SKM-1 (cell line): ENCODE measurements around the gene ZNF768.
"Not testable (repeated sequence)": the region's sequence is repeated elsewhere in the genome, so short reads cannot be mapped to it uniquely, and the experiment has no call there.

ENCODE experiments used
- DNase-seq: peaks from one replicate; lab custom pipeline; 2025; ENCODE audit not compliant: unreplicated experiment; lab: John Stamatoyannopoulos, UW

ZNF768 gene

DNA sequence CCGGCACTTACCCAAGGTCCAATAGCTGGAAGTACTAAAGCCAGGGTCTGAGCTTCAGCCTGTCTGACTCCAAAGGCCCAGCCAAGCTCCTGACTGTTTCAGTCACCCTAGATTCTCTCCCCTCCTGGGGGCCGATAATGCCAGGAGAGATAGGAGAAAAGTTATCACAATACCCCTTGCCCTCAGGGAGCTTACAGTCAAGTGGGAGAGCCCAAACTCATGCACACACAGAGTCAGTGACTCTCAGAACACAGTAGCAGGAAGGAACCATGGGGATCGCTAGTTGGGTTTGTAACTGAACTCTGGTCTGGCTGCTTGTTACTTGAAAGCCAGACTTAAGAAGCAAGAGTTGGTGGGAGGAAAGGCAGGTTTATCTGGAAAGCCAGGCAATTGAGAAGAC lies 14.9 kb downstream of the ZNF768 start:
- DNase-seq = no peak

DNA sequence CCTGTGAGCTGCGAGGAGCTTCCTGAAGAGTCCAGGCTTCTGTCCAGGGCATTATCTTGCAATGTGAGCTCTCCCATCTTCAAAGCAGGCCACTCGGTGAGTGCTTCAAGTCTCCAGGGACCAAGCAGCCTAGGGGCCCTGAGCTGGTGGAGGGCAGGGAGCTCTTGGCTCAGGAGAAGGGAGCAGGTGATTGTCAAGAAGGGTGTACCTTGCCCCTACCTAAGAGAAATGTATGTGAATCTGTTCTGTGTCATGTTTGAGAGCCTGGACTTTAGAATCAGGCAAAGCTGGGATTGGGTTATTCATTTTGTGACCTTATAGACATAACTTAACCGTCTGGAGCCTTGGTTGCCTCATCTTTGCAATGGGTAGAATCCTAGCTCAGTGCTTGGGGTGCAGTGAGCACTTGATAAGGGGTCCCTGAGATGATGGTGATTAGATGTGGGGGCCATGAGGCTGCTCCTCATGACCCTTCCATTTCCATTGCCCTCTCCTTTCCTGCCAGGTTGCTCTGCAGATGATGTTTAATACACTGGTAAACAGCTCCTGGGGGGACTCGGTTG lies 15.9 kb downstream of the ZNF768 start:
- no peak for DNase-seq

- no peak for DNase-seq
Measured at GRCh38 chr16:30509081-30509765, 17.1 kb downstream of the ZNF768 start.

- no peak for DNase-seq
Measured at GRCh38 chr16:30503403-30504296, 22.7 kb downstream of the ZNF768 start.

- DNase-seq = no peak
Measured at GRCh38 chr16:30499284-30499683, 27.1 kb downstream of the ZNF768 start.

GRCh38 chr16:30494709-30495108 lies 31.7 kb downstream of the ZNF768 start:
- DNase-seq = no peak

DNA sequence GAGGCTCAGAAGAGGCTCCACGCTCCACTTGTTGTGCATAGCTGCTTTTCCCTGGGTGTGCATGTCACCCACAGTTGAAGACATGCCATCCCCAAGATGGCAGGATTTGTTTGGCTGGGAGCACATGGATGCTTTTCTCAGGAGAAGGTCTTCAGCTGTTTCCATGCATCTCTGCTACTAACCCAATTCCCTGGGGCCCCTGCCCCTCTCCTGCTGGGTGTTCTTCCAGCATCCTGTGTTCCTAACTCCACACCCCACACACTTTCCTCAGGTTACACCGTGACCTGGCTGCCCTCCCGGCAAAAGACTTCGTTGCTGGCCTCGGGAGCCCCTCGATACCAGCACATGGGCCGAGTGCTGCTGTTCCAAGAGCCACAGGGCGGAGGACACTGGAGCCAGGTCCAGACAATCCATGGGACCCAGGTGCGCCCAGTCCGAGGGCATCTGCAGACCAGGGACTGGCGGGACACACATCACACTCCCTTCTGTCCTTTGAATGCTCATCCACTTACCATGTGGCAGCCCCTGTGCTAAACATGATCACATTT lies 32.4 kb downstream of the ZNF768 start:
- no peak for DNase-seq

DNA sequence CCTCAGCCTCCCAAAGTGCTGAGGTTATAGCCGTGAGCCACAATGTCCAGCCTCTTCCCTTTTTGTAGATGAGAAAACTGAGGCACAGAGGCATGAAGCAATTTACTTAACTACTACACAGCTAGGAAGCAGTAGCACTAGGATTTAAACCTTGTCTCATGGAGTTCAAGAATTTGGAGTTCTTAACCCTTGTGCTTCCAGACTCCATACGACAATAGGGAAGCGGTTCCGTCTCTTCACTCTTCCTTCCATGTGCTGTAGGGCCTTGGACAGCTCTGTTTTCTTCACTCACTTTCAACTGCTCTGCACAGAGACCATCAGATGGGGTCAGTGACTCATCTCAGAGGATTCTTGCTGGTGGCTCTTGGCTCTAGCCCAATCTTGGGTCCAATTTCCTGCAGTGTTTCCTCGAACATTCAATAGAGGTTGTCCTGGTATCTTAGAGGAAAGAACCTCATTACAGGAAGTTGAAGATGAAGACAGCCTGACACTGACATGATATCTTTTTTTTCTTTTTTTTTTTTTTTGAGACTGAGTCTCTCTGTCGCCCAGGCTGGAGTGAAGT lies 34.5 kb downstream of the ZNF768 start:
- no peak for DNase-seq

- no peak for DNase-seq
Measured at GRCh38 chr16:30491229-30491628, 35.1 kb downstream of the ZNF768 start.

- no peak for DNase-seq
Measured at GRCh38 chr16:30490210-30490609, 36.2 kb downstream of the ZNF768 start.

GRCh38 chr16:30488764-30489605 lies 37.4 kb downstream of the ZNF768 start:
- DNase-seq = no peak

DNA sequence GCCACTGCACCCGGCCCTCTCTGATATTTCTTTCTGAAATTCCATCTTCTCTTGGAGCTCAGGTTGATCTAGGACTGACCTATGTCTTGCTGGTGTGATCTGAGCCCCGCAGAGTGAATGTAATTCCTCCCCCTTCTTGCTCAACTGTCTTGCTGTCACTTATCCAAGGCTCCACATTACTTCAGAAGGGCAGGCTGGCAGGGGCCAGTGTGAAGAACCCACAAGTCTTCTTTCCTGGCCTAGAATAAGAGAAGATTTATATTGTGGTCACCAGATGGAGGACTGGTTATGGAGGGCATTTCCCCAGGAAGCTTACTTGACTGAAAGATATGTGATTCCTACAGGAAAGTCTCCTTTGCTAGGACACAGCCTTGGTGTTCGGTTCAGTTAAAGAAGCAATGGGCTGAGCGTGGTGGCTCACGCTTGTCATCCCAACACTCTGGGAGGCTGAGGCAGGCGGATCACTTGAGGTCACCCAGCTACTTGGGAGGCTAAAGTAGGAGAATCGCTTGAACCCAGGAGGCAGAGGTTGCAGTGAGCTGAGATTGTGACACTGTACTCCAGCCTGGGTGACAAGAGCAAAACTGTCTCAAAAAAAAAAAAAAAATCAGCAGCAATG lies 40.4 kb downstream of the ZNF768 start:
- no peak for DNase-seq

- DNase-seq = no peak
Measured at GRCh38 chr16:30484887-30485286, 41.5 kb downstream of the ZNF768 start.

DNA sequence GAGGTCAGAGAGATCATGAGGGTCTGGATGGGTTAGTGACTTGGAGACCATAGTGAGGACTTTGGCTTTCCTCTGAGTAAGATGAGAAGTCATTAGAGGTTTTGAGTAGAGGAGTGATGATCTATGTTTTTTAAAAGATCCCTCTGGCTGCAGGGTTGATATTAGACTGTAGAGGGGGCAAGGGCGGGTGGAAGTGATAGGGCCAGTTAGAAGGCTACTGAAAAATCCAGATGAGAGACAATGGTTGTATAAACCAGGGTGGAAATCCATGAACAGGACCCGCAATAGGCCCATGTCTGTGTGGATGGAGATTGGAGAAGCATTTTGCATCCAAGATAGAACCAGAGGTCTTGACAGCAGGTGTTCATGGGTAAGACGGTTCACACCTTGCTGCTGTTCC lies 44.0 kb downstream of the ZNF768 start:
- DNase-seq = no peak

DNA sequence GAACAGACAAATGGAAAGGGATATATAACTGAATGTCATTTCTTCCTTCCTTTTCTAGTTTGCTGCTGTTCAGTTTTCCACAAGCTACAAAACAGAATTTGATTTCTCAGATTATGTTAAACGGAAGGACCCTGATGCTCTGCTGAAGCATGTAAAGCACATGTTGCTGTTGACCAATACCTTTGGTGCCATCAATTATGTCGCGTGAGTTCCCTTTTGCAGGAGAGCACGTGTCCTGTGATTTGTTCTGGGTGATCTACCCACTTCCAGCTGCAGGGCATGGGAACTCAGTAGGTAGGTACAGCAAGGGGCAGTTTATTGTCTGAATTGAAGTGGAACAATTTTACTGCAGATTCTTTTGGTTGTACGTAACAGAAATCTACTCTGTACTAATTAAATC lies 45.0 kb downstream of the ZNF768 start:
- DNase-seq = no peak

GRCh38 chr16:30478766-30479478 lies 47.4 kb downstream of the ZNF768 start:
- no peak for DNase-seq

DNA sequence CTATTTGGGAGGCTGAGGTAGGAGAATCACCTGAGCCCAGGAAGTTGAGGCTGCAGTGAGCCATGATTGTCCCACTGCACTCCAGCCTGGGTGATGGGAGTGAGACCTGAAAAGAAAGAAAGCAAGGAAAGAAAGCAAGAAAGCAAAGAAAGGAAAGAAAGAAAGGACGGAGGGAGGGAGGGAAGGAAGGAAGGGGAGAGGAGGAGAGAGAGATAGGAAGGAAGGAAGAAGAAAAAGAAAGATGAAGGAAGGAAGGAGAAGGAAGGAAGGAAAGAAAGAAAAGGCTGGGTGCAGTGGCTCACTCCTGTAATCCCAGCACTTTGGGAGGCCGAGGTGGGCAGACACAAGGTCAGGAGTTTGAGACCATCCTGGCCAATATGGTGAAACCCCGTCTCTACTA lies 48.6 kb downstream of the ZNF768 start:
- not testable (repeated sequence) for DNase-seq

- DNase-seq = no peak
Measured at GRCh38 chr16:30476991-30477390, 49.4 kb downstream of the ZNF768 start.

GRCh38 chr16:30474684-30475083 lies 51.7 kb downstream of the ZNF768 start:
- no peak for DNase-seq

- no peak for DNase-seq
Measured at GRCh38 chr16:30474074-30474452, 52.3 kb downstream of the ZNF768 start.
